AG04450 (cell line): Measurements from ENCODE around the gene LMBRD2. TPM values are rescaled to one million over a fixed set of nuclear protein-coding genes. Genes with fewer than 3 reads are reported as not detected.
A peak's percentile ranks its signal among the peaks of the same experiment; 100 is the strongest.

Source experiments
- CTCF ChIA-PET: fragments of 300-600, 350-600 bp; formaldehyde crosslinking; extraction: SDS; loops from one replicate; lab custom pipeline; 2022; ENCODE audit warnings: antibody characterized with exemption, inconsistent platforms; lab: Charles Lee
- POLR2A ChIA-PET: fragments of 350-600 bp; formaldehyde crosslinking; extraction: SDS; loops from one replicate; lab custom pipeline; 2021; ENCODE audit warnings: antibody characterized with exemption, inconsistent platforms; lab: Yijun Ruan, JAX
- DNase-seq: peaks from one replicate; pipeline ENCODE4 v3.0.0-alpha.2; 2011; ENCODE audit warnings: low read depth, low spot score
- H3K27ac ChIP-seq: one replicate; pipeline ENCODE4 v1.5.1; 2012; ENCODE audit warnings: low read depth, low read length, control low read depth
- H3K27me3 ChIP-seq: one replicate; pipeline ENCODE4 v1.6.0; 2012; ENCODE audit warnings: low read length; ENCODE audit not compliant: control insufficient read depth, insufficient read depth
- H3K4me3 ChIP-seq: 2 replicates; pipeline ENCODE4 v1.5.1; 2011; ENCODE audit warnings: mild to moderate bottlenecking, low read depth, low read length, control low read depth
- H3K9me3 ChIP-seq: 2 replicates; pipeline ENCODE4 v1.5.1; 2012; ENCODE audit warnings: low read length; ENCODE audit not compliant: control insufficient read depth, insufficient read depth
- polyA plus RNA-seq: library from polyadenylated mRNA; depleted of rRNA; stranded (reverse); fragments of >200 nt; gene quantifications from 2 replicates; pipeline ENCODE4 v1.2.3, GENCODE V29; 2011
- TF ChIP-seq, protein P1 (sequence below): IDR thresholded peaks from 2 replicates; pipeline ENCODE4 v1.5.1; 2011; ENCODE audit warnings: low read depth, low read length, control low read depth, inconsistent platforms

The LMBRD2 gene
- polyA plus RNA-seq, 1 experiment: 5.3 TPM

DNA sequence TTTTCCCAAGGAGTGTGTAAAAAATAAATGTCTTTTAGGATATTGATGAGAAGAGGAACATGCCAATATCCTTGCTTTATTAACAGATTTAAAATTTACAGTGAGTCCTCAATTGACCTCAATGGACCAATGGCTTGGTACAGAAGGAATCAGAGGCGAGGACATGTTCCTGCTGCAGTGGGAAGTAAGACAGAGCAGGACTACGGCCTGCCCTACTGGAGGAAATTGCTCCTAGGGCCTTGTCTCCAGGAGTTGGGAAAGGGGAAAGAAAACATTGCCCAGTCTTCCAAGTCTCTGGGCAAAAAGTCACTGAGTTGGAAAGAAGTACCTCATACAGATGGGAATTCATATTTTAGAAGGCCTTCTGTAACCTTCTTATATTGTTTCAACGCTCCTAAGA is 51.9 kb downstream of the LMBRD2 start:
- ChIA-PET CTCF (interaction anchor here (3.3 kb wide), 1 partner anchor 21 kb away, joined by 25 read pairs; no protein-coding TSS in a partner anchor), POLR2A (no interaction called here)
- DNase-seq: no peak
- H3K9me3 ChIP-seq: no peaks in the 10 kb centered on the region
- TF ChIP-seq, protein P1, sequence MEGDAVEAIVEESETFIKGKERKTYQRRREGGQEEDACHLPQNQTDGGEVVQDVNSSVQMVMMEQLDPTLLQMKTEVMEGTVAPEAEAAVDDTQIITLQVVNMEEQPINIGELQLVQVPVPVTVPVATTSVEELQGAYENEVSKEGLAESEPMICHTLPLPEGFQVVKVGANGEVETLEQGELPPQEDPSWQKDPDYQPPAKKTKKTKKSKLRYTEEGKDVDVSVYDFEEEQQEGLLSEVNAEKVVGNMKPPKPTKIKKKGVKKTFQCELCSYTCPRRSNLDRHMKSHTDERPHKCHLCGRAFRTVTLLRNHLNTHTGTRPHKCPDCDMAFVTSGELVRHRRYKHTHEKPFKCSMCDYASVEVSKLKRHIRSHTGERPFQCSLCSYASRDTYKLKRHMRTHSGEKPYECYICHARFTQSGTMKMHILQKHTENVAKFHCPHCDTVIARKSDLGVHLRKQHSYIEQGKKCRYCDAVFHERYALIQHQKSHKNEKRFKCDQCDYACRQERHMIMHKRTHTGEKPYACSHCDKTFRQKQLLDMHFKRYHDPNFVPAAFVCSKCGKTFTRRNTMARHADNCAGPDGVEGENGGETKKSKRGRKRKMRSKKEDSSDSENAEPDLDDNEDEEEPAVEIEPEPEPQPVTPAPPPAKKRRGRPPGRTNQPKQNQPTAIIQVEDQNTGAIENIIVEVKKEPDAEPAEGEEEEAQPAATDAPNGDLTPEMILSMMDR: no peak
- no peak overlapping the region for H3K4me3 ChIP-seq
- H3K27me3 ChIP-seq: no peaks in the 10 kb centered on the region
- no peak overlapping the region for H3K27ac ChIP-seq

DNA sequence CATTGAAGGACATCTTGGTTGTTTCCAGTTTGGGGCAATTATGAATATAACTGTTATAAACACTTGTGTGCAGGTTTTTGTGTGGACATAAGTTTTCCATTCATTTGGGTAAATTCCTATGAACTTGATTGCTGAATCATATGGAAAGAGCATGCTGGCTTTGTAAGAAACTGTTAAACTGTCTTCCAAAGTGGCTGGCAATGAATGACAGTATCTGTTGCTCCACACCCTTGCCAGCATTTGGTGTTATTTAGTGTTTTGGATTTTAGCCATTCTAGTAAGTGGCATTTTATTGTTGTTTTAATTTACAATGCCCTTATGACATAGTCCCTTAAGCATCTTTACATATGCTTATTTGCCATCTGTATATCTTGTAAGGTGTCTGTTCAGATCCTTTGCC is 55.2 kb downstream of the LMBRD2 start:
- DNase-seq: no peak
- POLR2A ChIA-PET: no interaction called here
- CTCF ChIA-PET: interaction anchor here (3.3 kb wide), 1 partner anchor 17 kb away, joined by 25 read pairs; no protein-coding TSS in a partner anchor

DNA sequence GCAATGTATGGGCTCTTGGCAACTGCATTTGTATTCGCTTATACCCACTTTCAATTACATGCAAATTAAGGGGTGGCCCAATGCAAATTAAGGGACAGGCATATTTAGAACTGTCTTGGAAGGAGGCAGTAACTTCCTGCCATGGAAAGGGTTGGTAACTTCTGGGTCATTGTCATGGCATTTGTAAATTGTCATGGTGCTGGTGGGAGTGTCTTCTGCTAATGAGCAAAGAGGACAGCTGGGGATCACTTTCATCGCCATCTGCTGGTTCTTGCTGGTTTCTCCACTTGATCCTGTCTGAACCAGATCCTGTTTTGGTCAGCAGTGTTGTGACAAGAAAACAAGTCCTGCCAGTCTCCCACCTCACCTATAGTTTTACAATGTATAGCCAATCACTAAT is 61.7 kb downstream of the LMBRD2 start:
- DNase-seq: no peak
- POLR2A ChIA-PET: no interaction called here

More for the DNA sequence above, 55.2 kb downstream of the LMBRD2 start:
- Histone ChIP-seq H3K9me3 (no peaks in the 10 kb centered on the region), H3K4me3 (no peak overlapping the region), H3K27ac (no peak overlapping the region), H3K27me3 (no peaks in the 10 kb centered on the region)
- TF ChIP-seq, protein P1: no peak

DNA sequence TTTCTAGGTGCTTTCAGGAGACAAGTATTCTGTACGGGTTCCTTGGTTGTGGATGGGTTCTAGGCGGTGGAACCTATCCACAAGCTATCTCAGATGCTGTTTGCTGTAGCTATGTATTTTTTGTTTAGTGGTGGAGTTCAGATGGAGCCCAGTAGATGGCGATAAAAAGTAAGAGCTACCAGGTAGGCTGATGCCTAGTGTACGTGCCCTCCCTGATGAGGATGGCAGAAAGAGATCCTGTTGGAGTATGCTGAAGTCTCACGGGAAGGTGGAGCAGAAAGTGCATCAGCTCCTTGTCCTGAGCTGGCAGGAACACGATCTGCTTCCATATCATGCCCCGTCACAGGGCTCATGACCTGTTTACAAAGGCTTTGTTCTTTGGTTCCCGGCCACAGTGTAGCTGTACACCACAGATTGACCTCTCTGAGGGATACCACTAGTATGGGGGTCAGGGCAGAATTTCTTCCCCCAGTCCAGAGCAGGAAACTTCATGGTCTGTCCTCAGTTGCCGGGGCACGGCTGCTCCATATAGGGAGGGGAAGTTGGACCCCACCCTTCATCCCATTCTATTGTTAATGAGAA is 72.4 kb downstream of the LMBRD2 start:
- Histone ChIP-seq H3K4me3 (no peak overlapping the region), H3K27ac (no peak overlapping the region), H3K27me3 (peaks cover 9% of the 10 kb centered on the region), H3K9me3 (no peaks in the 10 kb centered on the region; the same call in 1 of the 2 replicates)
- POLR2A ChIA-PET: no interaction called here
- CTCF ChIA-PET: interaction anchor here (0.6 to 2.8 kb wide), 67 partner anchors 10 to 877 kb away, joined by 3 to 77 read pairs (median 5); partner anchors contain the start of genes LMBRD2, RANBP3L, SKP2 and UGT3A2
- peak; percentile 10 for DNase-seq
- TF ChIP-seq, protein P1: peak; percentile 77

More for the DNA sequence above, 61.7 kb downstream of the LMBRD2 start:
- H3K27me3 ChIP-seq: no peaks in the 10 kb centered on the region
- no peak overlapping the region for H3K4me3 ChIP-seq
- no peaks in the 10 kb centered on the region for H3K9me3 ChIP-seq
- no peak overlapping the region for H3K27ac ChIP-seq
- TF ChIP-seq, protein P1: peak; percentile 47; the same call in 1 of the 2 replicates
- CTCF ChIA-PET: interaction anchor here (0.6 to 9.2 kb wide), 10 partner anchors 8 to 1131 kb away, joined by 3 to 77 read pairs (median 3); no protein-coding TSS in a partner anchor

DNA sequence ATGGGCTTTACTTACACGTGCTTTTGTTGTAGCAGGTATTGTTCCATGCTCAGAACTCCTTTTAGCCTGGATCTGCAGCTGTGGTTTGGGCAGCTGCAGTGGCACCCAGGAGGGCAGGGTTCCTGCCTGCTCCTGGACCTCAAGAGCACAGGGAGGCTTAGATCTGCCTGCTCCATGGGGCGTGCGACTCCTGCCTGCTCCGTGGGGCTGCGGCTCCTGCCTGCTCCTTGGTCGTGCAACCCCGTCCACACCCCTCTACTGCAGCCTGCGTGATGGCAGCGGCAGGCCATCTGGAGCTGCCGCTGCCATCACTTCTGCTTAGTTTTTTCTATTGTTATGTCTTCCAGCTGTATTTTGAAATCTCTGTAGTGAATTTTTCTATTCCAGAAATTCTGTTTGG is 73.3 kb downstream of the LMBRD2 start:
- H3K27ac ChIP-seq: no peak overlapping the region
- peaks cover 9% of the 10 kb centered on the region for H3K27me3 ChIP-seq
- no peaks in the 10 kb centered on the region; the same call in 1 of the 2 replicates for H3K9me3 ChIP-seq
- ChIA-PET CTCF (interaction anchor here (0.6 to 2.8 kb wide), 62 partner anchors 9 to 876 kb away, joined by 3 to 77 read pairs (median 5); partner anchors contain the start of genes LMBRD2, RANBP3L, SKP2 and UGT3A2), POLR2A (no interaction called here)
- no peak for DNase-seq
- H3K4me3 ChIP-seq: no peak overlapping the region
- TF ChIP-seq, protein P1: no peak
